ENCODE measurements around the gene ZBTB40. TPM values are rescaled to one million over a fixed set of nuclear protein-coding genes. Genes with fewer than 3 reads are reported as not detected.

The ZBTB40 gene
- total RNA-seq, 1 experiment from 2014 or later, result 19.5 TPM

GRCh38 chr1:22543679-22544078, 92.0 kb downstream of the ZBTB40 start:
- no peak for ATAC-seq
- no peak overlapping the region for H3K4me3 ChIP-seq (replicated peaks in 1 of 2; ENCODE audit: low read depth in 1 of 2, low read length in 2 of 2)
- no peaks in the 10 kb centered on the region for H4K20me1 ChIP-seq (ENCODE audit: insufficient read depth)
- H3K27ac ChIP-seq (ENCODE audit: low read depth, low read length), result no peak overlapping the region
- no peak overlapping the region for H3K9ac ChIP-seq (ENCODE audit: low read length)
- TF ChIP-seq POLR2AphosphoS5 (IDR thresholded peaks at IDR 0.05; ENCODE audit: low read depth, low read length) (no peak), RAD21 (IDR thresholded peaks at IDR 0.05; ENCODE audit: low read depth) (no peak), JUND (IDR thresholded peaks at IDR 0.05) (no peak), TCF7L2 (IDR thresholded peaks at IDR 0.05; ENCODE audit: borderline replicate concordance, extremely low read depth, insufficient read depth, insufficient read length) (no peak), CBX3 (IDR thresholded peaks at IDR 0.05; ENCODE audit: low read depth) (no peak), ELF1 (IDR thresholded peaks at IDR 0.05; ENCODE audit: borderline replicate concordance, low read depth) (no peak), ZNF274 (IDR thresholded peaks at IDR 0.05; ENCODE audit: low read depth, low read length) (no peak)
- TF ChIP-seq, protein P1, sequence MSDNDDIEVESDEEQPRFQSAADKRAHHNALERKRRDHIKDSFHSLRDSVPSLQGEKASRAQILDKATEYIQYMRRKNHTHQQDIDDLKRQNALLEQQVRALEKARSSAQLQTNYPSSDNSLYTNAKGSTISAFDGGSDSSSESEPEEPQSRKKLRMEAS (IDR thresholded peaks at IDR 0.05), result no peak
- CTCF ChIA-PET, result no interaction called here
- H3K36me3 ChIP-seq (ENCODE audit: control insufficient read depth in 1 of 2, insufficient read depth in 2 of 2, low read length in 2 of 2), result no peaks in the 10 kb centered on the region
- H3K4me2 ChIP-seq (ENCODE audit: low read length), result no peak overlapping the region
- no TSS peak for BruUV-seq (replicated peaks)
- RAD21 ChIA-PET (ENCODE audit: low non-redundant PET in 1 of 2, low total read pairs in 2 of 2, uncharacterized antibody in 2 of 2, unreplicated experiment in 2 of 2), result no interaction called here
- H2AFZ ChIP-seq (ENCODE audit: low read depth, low read length, poor library complexity, severe bottlenecking), result no peak overlapping the region
- POLR2A ChIA-PET, result no interaction called here
- DNase-seq (ENCODE audit: low read depth, low spot score), result no peak
- H3K4me1 ChIP-seq (ENCODE audit: control insufficient read depth in 1 of 2, insufficient read depth in 2 of 2, low read length in 2 of 2), result no peaks in the 10 kb centered on the region
- H3K27me3 ChIP-seq (ENCODE audit: insufficient read depth, low read length), result peaks cover 22% of the 10 kb centered on the region; the same call in 1 of the 2 replicates
- intact Hi-C loops (cut with micrococcal nuclease), result no loop called here
- no peaks in the 10 kb centered on the region for H3K9me2 ChIP-seq (ENCODE audit: insufficient read depth)
- H3K79me2 ChIP-seq (ENCODE audit: insufficient read depth, low read length), result no peaks in the 10 kb centered on the region
- no peaks in the 10 kb centered on the region for H3K9me3 ChIP-seq (ENCODE audit: control insufficient read depth in 1 of 2, insufficient read depth in 1 of 2, low read depth in 1 of 2, low read length in 2 of 2)

DNA sequence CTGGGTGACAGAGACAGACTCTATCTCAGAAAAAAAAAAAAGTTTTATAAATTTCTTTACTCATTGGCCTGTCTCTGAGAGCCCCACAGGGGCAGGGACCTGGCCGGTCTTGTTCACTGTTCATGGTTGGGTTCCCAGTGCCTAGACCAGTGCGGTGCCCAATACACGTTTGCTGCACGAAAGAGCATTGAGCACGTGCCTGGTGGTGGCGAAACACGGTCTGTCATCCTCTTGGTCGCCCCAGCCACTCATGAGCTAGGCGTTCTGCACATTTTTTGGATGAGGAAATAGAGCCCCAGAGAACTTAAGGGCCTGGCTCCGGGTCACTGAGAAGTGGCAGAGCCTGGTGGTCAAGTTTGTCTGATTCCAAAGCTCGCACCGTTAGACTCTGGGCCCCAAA, 93.0 kb downstream of the ZBTB40 start:
- Histone ChIP-seq H2AFZ (ENCODE audit: low read depth, low read length, poor library complexity, severe bottlenecking) (no peak overlapping the region), H3K36me3 (ENCODE audit: control insufficient read depth in 1 of 2, insufficient read depth in 2 of 2, low read length in 2 of 2) (no peaks in the 10 kb centered on the region), H3K79me2 (ENCODE audit: insufficient read depth, low read length) (no peaks in the 10 kb centered on the region), H3K9me2 (ENCODE audit: insufficient read depth) (no peaks in the 10 kb centered on the region), H4K20me1 (ENCODE audit: insufficient read depth) (no peaks in the 10 kb centered on the region), H3K9me3 (ENCODE audit: control insufficient read depth in 1 of 2, insufficient read depth in 1 of 2, low read depth in 1 of 2, low read length in 2 of 2) (no peaks in the 10 kb centered on the region), H3K9ac (ENCODE audit: low read length) (no peak overlapping the region), H3K4me2 (ENCODE audit: low read length) (no peak overlapping the region), H3K27ac (ENCODE audit: low read depth, low read length) (no peak overlapping the region), H3K27me3 (ENCODE audit: insufficient read depth, low read length) (peaks cover 22% of the 10 kb centered on the region; the same call in 1 of the 2 replicates), H3K4me3 (replicated peaks in 1 of 2; ENCODE audit: low read depth in 1 of 2, low read length in 2 of 2) (no peak overlapping the region), H3K4me1 (ENCODE audit: control insufficient read depth in 1 of 2, insufficient read depth in 2 of 2, low read length in 2 of 2) (no peaks in the 10 kb centered on the region)
- DNase-seq (ENCODE audit: low read depth, low spot score) (no peak), ATAC-seq (no peak)
- ChIA-PET CTCF (no interaction called here), POLR2A (no interaction called here), RAD21 (ENCODE audit: low non-redundant PET in 1 of 2, low total read pairs in 2 of 2, uncharacterized antibody in 2 of 2, unreplicated experiment in 2 of 2) (no interaction called here)
- BruUV-seq (replicated peaks), result no TSS peak
- intact Hi-C loops (cut with micrococcal nuclease), result no loop called here
- TF ChIP-seq SRF (IDR thresholded peaks at IDR 0.05; ENCODE audit: low read depth) (no peak), FOSL1 (IDR thresholded peaks at IDR 0.05; ENCODE audit: low read depth) (no peak), CEBPB (IDR thresholded peaks at IDR 0.05; ENCODE audit: low read depth) (no peak), POLR2A (IDR thresholded peaks at IDR 0.05; ENCODE audit: borderline replicate concordance, extremely low read depth, insufficient read depth, insufficient read length) (no peak), ZNF274 (IDR thresholded peaks at IDR 0.05; ENCODE audit: low read depth, low read length) (no peak), POLR2AphosphoS5 (IDR thresholded peaks at IDR 0.05; ENCODE audit: low read depth, low read length) (no peak), SIN3A (IDR thresholded peaks at IDR 0.05; ENCODE audit: low read depth) (no peak), EGR1 (IDR thresholded peaks at IDR 0.05; ENCODE audit: low read depth) (no peak), EZH2 (IDR thresholded peaks at IDR 0.05) (no peak)
- TF ChIP-seq, protein P2, sequence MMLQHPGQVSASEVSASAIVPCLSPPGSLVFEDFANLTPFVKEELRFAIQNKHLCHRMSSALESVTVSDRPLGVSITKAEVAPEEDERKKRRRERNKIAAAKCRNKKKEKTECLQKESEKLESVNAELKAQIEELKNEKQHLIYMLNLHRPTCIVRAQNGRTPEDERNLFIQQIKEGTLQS (IDR thresholded peaks at IDR 0.05), result no peak
- TF ChIP-seq, protein P3, sequence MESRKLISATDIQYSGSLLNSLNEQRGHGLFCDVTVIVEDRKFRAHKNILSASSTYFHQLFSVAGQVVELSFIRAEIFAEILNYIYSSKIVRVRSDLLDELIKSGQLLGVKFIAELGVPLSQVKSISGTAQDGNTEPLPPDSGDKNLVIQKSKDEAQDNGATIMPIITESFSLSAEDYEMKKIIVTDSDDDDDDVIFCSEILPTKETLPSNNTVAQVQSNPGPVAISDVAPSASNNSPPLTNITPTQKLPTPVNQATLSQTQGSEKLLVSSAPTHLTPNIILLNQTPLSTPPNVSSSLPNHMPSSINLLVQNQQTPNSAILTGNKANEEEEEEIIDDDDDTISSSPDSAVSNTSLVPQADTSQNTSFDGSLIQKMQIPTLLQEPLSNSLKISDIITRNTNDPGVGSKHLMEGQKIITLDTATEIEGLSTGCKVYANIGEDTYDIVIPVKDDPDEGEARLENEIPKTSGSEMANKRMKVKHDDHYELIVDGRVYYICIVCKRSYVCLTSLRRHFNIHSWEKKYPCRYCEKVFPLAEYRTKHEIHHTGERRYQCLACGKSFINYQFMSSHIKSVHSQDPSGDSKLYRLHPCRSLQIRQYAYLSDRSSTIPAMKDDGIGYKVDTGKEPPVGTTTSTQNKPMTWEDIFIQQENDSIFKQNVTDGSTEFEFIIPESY (IDR thresholded peaks at IDR 0.05; ENCODE audit: extremely low read depth, insufficient replicate concordance, low read length), result no peak
- TF ChIP-seq, protein P4, sequence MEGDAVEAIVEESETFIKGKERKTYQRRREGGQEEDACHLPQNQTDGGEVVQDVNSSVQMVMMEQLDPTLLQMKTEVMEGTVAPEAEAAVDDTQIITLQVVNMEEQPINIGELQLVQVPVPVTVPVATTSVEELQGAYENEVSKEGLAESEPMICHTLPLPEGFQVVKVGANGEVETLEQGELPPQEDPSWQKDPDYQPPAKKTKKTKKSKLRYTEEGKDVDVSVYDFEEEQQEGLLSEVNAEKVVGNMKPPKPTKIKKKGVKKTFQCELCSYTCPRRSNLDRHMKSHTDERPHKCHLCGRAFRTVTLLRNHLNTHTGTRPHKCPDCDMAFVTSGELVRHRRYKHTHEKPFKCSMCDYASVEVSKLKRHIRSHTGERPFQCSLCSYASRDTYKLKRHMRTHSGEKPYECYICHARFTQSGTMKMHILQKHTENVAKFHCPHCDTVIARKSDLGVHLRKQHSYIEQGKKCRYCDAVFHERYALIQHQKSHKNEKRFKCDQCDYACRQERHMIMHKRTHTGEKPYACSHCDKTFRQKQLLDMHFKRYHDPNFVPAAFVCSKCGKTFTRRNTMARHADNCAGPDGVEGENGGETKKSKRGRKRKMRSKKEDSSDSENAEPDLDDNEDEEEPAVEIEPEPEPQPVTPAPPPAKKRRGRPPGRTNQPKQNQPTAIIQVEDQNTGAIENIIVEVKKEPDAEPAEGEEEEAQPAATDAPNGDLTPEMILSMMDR (IDR thresholded peaks at IDR 0.05 in 2 of 3, conservative IDR thresholded peaks at IDR 0.05 in 1 of 3; ENCODE audit: borderline replicate concordance in 1 of 3, insufficient read depth in 1 of 3, low read depth in 2 of 3, low read length in 2 of 3), result no peak

Measured in HCT116 (cell line).